HCT116 (cell line): Measurements from ENCODE around the gene CSTPP1. TPM values are rescaled to one million over a fixed set of nuclear protein-coding genes. Genes with fewer than 3 reads are reported as not detected.

Experiments
- ATAC-seq: fragments of 200-7000 bp; cut with Tn5 transposase; 2 replicates; pipeline ENCODE4 v1.9.1; 2020; ENCODE audit warnings: mild to moderate bottlenecking, moderate library complexity
- BruUV-seq: library from RNA; stranded (reverse); fragments of 400-500 nt; replicated peaks from 2 replicates; lab custom pipeline; 2021; lab: Mats Ljungman, UMichigan
- CTCF ChIA-PET: fragments of 300-600 bp; sonication (Branson Sonifier 250); formaldehyde crosslinking; loops from one replicate; lab custom pipeline; 2021; ENCODE audit warnings: antibody characterized with exemption; lab: Charles Lee
- POLR2A ChIA-PET: fragments of 300-600, 350-600 bp; sonication (Branson Sonifier 250); formaldehyde crosslinking; loops from one replicate; lab custom pipeline; 2021; ENCODE audit warnings: antibody characterized with exemption; lab: Charles Lee
- RAD21 ChIA-PET, 2 experiments: fragments of 300-600 bp; sonication (Branson Sonifier 250); formaldehyde crosslinking; loops; one replicate each; lab custom pipeline; 2023; ENCODE audit warnings: low total read pairs in 2 of 2; ENCODE audit not compliant: uncharacterized antibody in 2 of 2, unreplicated experiment in 2 of 2, low non-redundant PET in 1 of 2; lab: Charles Lee
- DNase-seq: peaks from one replicate; pipeline ENCODE4 v3.0.0-alpha.2; 2010; ENCODE audit warnings: low read depth, low spot score
- H2AFZ ChIP-seq: fragments of 200-600 bp; shearing (Covaris generic), sonication (generic); 2 replicates; pipeline ENCODE4 v1.6.1; 2017; ENCODE audit warnings: low read depth, mixed run types, mixed read lengths, antibody characterized with exemption, low read length; ENCODE audit not compliant: poor library complexity, severe bottlenecking
- H3K27ac ChIP-seq: 2 replicates; pipeline ENCODE4 v1.5.1; 2012; ENCODE audit warnings: low read depth, low read length
- H3K27me3 ChIP-seq: fragments of 200-600 bp; sonication (generic); 2 replicates; pipeline ENCODE4 v1.6.1; 2016; ENCODE audit warnings: mixed run types, low read length, mixed read lengths; ENCODE audit not compliant: insufficient read depth
- H3K36me3 ChIP-seq, 2 experiments: fragments of 200-500 bp in 1 of 2; fragments of 200-600 bp in 1 of 2; sonication (Bioruptor generic) in 1 of 2; sonication (generic) in 1 of 2; 2 replicates each; pipeline versions ENCODE4 v1.5.1 to v1.6.1; 2014 to 2016; ENCODE audit warnings: low read length in 2 of 2, inconsistent platforms in 1 of 2, mixed read lengths in 1 of 2, mixed run types in 1 of 2; ENCODE audit not compliant: insufficient read depth in 2 of 2, control insufficient read depth in 1 of 2
- H3K4me1 ChIP-seq, 2 experiments: fragments of 200-600 bp in 1 of 2; sonication (generic) in 1 of 2; 2 replicates each; pipeline versions ENCODE4 v1.5.1 to v1.6.1; 2012 to 2017; ENCODE audit warnings: low read length in 2 of 2, inconsistent platforms in 1 of 2, mild to moderate bottlenecking in 1 of 2, mixed read lengths in 1 of 2, mixed run types in 1 of 2, moderate library complexity in 1 of 2; ENCODE audit not compliant: insufficient read depth in 2 of 2, control insufficient read depth in 1 of 2
- H3K4me2 ChIP-seq: fragments of 200-600 bp; sonication (generic); 2 replicates; pipeline ENCODE4 v1.6.1; 2017; ENCODE audit warnings: mixed run types, low read length, mixed read lengths
- H3K4me3 ChIP-seq, 2 experiments: fragments of 200-600 bp in 1 of 2; sonication (generic) in 1 of 2; replicated peaks in 1 of 2; 2 replicates each; pipeline ENCODE4 v1.5.1; 2011 to 2016; ENCODE audit warnings: low read length in 2 of 2, control low read depth in 1 of 2, low read depth in 1 of 2, mild to moderate bottlenecking in 1 of 2, mixed read lengths in 1 of 2, mixed run types in 1 of 2
- H3K79me2 ChIP-seq: fragments of 200-600 bp; sonication (generic); 2 replicates; pipeline ENCODE4 v1.6.1; 2017; ENCODE audit warnings: mild to moderate bottlenecking, mixed run types, low read length, moderate library complexity, mixed read lengths; ENCODE audit not compliant: insufficient read depth
- H3K9ac ChIP-seq: fragments of 200-600 bp; sonication (generic); 2 replicates; pipeline ENCODE4 v1.6.1; 2016; ENCODE audit warnings: low read length, mixed read lengths
- H3K9me2 ChIP-seq: fragments of 200-600 bp; sonication (generic), shearing (Covaris generic); 2 replicates; pipeline ENCODE4 v1.6.1; 2017; ENCODE audit warnings: mixed run types, mild to moderate bottlenecking, moderate library complexity; ENCODE audit not compliant: insufficient read depth
- H3K9me3 ChIP-seq, 2 experiments: fragments of 200-500 bp in 1 of 2; fragments of 200-600 bp in 1 of 2; sonication (Bioruptor generic) in 1 of 2; sonication (generic) in 1 of 2; 2 replicates each; pipeline ENCODE4 v1.6.1; 2014 to 2017; ENCODE audit warnings: low read length in 2 of 2, mixed read lengths in 2 of 2, inconsistent platforms in 1 of 2, low read depth in 1 of 2, mild to moderate bottlenecking in 1 of 2, mixed run types in 1 of 2, moderate library complexity in 1 of 2; ENCODE audit not compliant: control insufficient read depth in 1 of 2, insufficient read depth in 1 of 2
- H4K20me1 ChIP-seq: fragments of 200-600 bp; sonication (generic), shearing (Covaris generic); 2 replicates; pipeline ENCODE4 v1.6.1; 2017; ENCODE audit warnings: mixed run types, mild to moderate bottlenecking, moderate library complexity; ENCODE audit not compliant: insufficient read depth
- ATF3 ChIP-seq: IDR thresholded peaks from 2 replicates; pipeline ENCODE4 v1.6.1; 2012
- CTCF ChIP-seq, 3 experiments: fragments of 200-600 bp in 1 of 3; sonication (generic) in 1 of 3; IDR thresholded peaks in 2 of 3; conservative IDR thresholded peaks in 1 of 3; 2 replicates each; pipeline ENCODE4 v1.5.1; 2012 to 2017; ENCODE audit warnings: low read depth in 2 of 3, low read length in 2 of 3, antibody characterized with exemption in 1 of 3, borderline replicate concordance in 1 of 3, control low read depth in 1 of 3, mild to moderate bottlenecking in 1 of 3, mixed read lengths in 1 of 3, mixed run types in 1 of 3, moderate library complexity in 1 of 3; ENCODE audit not compliant: insufficient read depth in 1 of 3
- EGR1 ChIP-seq: IDR thresholded peaks from 2 replicates; pipeline ENCODE4 v1.6.1; 2012; ENCODE audit warnings: low read depth
- ELF1 ChIP-seq: IDR thresholded peaks from 2 replicates; pipeline ENCODE4 v1.6.1; 2012; ENCODE audit warnings: low read depth, borderline replicate concordance
- MAX ChIP-seq: IDR thresholded peaks from 2 replicates; pipeline ENCODE4 v1.6.1; 2012
- RAD21 ChIP-seq: IDR thresholded peaks from 2 replicates; pipeline ENCODE4 v1.6.1; 2012; ENCODE audit warnings: low read depth, mild to moderate bottlenecking
- REST ChIP-seq: IDR thresholded peaks from 2 replicates; pipeline ENCODE4 v1.6.1; 2012; ENCODE audit warnings: low read depth
- SP1 ChIP-seq: IDR thresholded peaks from 2 replicates; pipeline ENCODE4 v1.6.1; 2012; ENCODE audit warnings: low read depth
- ZBTB33 ChIP-seq: IDR thresholded peaks from 2 replicates; pipeline ENCODE4 v1.6.1; 2011; ENCODE audit warnings: mild to moderate bottlenecking, low read length, moderate library complexity; ENCODE audit not compliant: insufficient replicate concordance; ENCODE audit errors: extremely low read depth
- intact Hi-C: fragments of 100-400 bp; cut with micrococcal nuclease; formaldehyde crosslinking; loops from 2 replicates; pipeline ENCODE4 v1.10.0; 2022
- total RNA-seq: library from RNA; stranded (reverse); gene quantifications from one replicate; pipeline ENCODE4 v1.2.1, GENCODE V29; 2021; ENCODE audit not compliant: unreplicated experiment

Gene CSTPP1
- total RNA-seq, 1 experiment from 2014 or later = 24.7 TPM

- ATAC-seq (peak; percentile 89), DNase-seq (no peak)
- Histone ChIP-seq H3K79me2 (no peaks in the 10 kb centered on the region), H3K27ac (no peak overlapping the region), H3K36me3 (peaks cover 9 to 11% of the 10 kb centered on the region in 2 experiments; a peak in 3 of 4 replicates), H3K4me1 (no peaks in the 10 kb centered on the region), H3K4me3 (no peak overlapping the region), H3K9me2 (no peaks in the 10 kb centered on the region), H3K4me2 (no peak overlapping the region), H3K9ac (no peak overlapping the region), H3K27me3 (no peaks in the 10 kb centered on the region), H2AFZ (no peak overlapping the region), H4K20me1 (no peaks in the 10 kb centered on the region), H3K9me3 (no peaks in the 10 kb centered on the region)
- ChIA-PET POLR2A (no interaction called here), RAD21 (no interaction called here), CTCF (interaction anchor here (0.6 kb wide), 1 partner anchor 23 kb away, joined by 4 read pairs; no protein-coding TSS in a partner anchor)
- intact Hi-C loops = loop anchor here (1.0 kb wide), 2 partner anchors 194 to 272 kb away; no protein-coding TSS in a partner anchor
- TF ChIP-seq EGR1 (no peak), RAD21 (peak; percentile 71), CTCF (IDR thresholded peaks at IDR 0.05 in 2 of 3, conservative IDR thresholded peaks at IDR 0.05 in 1 of 3; ENCODE audit: borderline replicate concordance in 1 of 3, insufficient read depth in 1 of 3, low read depth in 2 of 3, low read length in 2 of 3) (peak; percentile 68 to 92 (median 82))
- no TSS peak for BruUV-seq
Measured at GRCh38 chr11:47161134-47161854, 224.7 kb downstream of the CSTPP1 start.

GRCh38 chr11:47161890-47162289 is 225.3 kb downstream of the CSTPP1 start:
- CTCF ChIA-PET = interaction anchor here (1.9 kb wide), 1 partner anchor 8 kb away, joined by 8 read pairs; no protein-coding TSS in a partner anchor
- Histone ChIP-seq H3K9ac (no peak overlapping the region), H2AFZ (no peak overlapping the region), H3K27me3 (no peaks in the 10 kb centered on the region), H3K4me2 (no peak overlapping the region), H3K9me3 (no peaks in the 10 kb centered on the region), H3K36me3 (peaks cover 15 to 17% of the 10 kb centered on the region in 2 experiments), H3K79me2 (no peaks in the 10 kb centered on the region), H3K4me1 (no peaks in the 10 kb centered on the region), H3K9me2 (no peaks in the 10 kb centered on the region), H4K20me1 (no peaks in the 10 kb centered on the region), H3K27ac (no peak overlapping the region), H3K4me3 (no peak overlapping the region)
- TSS peak; percentile 8 for BruUV-seq
- intact Hi-C loops = loop anchor here (1.0 kb wide), 2 partner anchors 193 to 273 kb away; no protein-coding TSS in a partner anchor
- no peak for ATAC-seq
- RAD21 ChIA-PET = no interaction called here
- POLR2A ChIA-PET = no interaction called here
- TF ChIP-seq REST (no peak), SP1 (no peak), ZBTB33 (no peak), ELF1 (no peak), MAX (no peak), ATF3 (no peak)
- no peak for DNase-seq
